HUES64 (cell line): ENCODE measurements around the gene AGMO.
"Not testable (repeated sequence)": the region's sequence is repeated elsewhere in the genome, so short reads cannot be mapped to it uniquely, and the experiment has no call there.

ENCODE experiments used
- H3K27ac ChIP-seq: 2 replicates; pipeline ENCODE4 v1.7.0; 2013; ENCODE audit warnings: low read depth, low read length, inconsistent platforms
- H3K27me3 ChIP-seq: 2 replicates; pipeline ENCODE4 v1.6.1; 2013; ENCODE audit warnings: mild to moderate bottlenecking, low read length; ENCODE audit not compliant: insufficient read depth
- H3K36me3 ChIP-seq: 2 replicates; pipeline ENCODE4 v1.6.1; 2013; ENCODE audit warnings: mild to moderate bottlenecking, low read length; ENCODE audit not compliant: insufficient read depth
- H3K4me1 ChIP-seq: 2 replicates; pipeline ENCODE4 v1.6.1; 2013; ENCODE audit warnings: mild to moderate bottlenecking, low read length, moderate library complexity; ENCODE audit not compliant: insufficient read depth
- H3K4me3 ChIP-seq: 2 replicates; pipeline ENCODE4 v1.5.1; 2013; ENCODE audit warnings: mild to moderate bottlenecking, low read length, moderate library complexity
- H3K9ac ChIP-seq: 2 replicates; pipeline ENCODE4 v1.6.1; 2013; ENCODE audit warnings: mild to moderate bottlenecking, low read depth, low read length
- H3K9me3 ChIP-seq: 2 replicates; pipeline ENCODE4 v1.6.1; 2013; ENCODE audit warnings: low read depth, low read length; ENCODE audit not compliant: insufficient read depth
- WGBS: fragments of 150-250, 120-280 bp; methylation state at CpG from one replicate; pipeline ENCODE4 v1.1.7; 2013; ENCODE audit warnings: missing lambda C conversion rate; 5-methylcytosine and 5-hydroxymethylcytosine counted together

AGMO gene

DNA sequence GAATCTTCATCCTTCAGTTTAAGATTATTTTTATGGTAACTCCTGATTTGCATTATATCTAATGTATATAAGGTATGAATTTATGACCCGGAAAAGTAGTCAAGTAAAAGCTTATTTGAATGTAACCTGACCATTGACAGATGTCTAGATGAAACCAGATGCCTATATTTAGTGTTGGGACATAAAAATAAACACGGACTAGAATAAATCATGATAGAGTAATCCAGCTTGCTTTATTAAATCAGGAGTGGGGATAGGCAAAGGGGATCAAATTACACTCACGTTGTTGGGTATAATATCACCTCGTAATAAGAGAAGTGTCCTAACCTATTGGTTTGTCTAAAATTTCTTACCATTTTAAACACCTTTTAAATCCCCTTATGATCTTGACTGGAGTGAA lies 244.6 kb downstream of the AGMO start:
- Histone ChIP-seq H3K27ac (no peak overlapping the region), H3K4me1 (no peaks in the 10 kb centered on the region), H3K9me3 (no peaks in the 10 kb centered on the region), H3K36me3 (no peaks in the 10 kb centered on the region), H3K27me3 (no peaks in the 10 kb centered on the region), H3K9ac (no peak overlapping the region), H3K4me3 (no peak overlapping the region)
- WGBS = 96% methylated on average over 4 of the region's 4 CpGs

DNA sequence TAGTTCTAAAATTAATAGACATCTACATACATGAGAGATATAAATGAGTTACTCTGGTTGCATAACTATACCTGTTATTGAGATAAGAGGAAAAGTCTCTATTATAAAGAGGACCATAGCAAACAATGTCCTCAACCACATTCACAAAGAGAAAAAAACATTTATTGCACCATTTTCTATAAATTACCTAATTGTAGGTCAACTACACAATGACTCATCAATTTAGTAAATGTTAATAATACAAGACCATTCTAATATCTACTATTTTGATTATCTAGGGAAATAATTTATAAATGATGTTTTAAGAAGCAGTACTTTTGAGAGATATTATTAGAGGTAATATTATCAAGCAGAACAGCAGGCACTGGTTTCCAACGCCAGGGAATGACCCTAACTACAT lies 246.1 kb downstream of the AGMO start:
- WGBS = 100% methylated on average over 1 of the region's 1 CpG
- H3K27me3 ChIP-seq = no peaks in the 10 kb centered on the region

DNA sequence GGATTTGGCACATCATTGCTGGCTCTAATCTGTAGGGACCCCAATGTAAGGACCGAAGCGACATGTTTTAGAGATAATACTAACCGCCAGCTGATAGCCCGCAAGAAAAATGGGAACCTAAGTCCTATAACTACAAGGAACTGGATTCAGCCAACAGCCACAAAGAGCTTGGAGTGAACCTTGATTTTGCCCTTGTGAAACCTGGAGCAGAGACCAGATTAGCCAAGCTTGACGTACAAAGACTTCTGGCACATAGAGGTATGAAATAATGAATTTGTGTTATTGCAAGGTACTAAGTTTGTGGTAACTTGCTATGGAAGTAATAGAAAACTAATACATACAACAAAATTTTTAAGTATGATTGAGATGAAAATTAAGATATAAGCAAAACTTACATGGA lies 246.9 kb downstream of the AGMO start:
- Histone ChIP-seq H3K4me3 (no peak overlapping the region), H3K27me3 (no peaks in the 10 kb centered on the region), H3K9ac (no peak overlapping the region), H3K4me1 (no peaks in the 10 kb centered on the region), H3K27ac (no peak overlapping the region), H3K36me3 (no peaks in the 10 kb centered on the region), H3K9me3 (no peaks in the 10 kb centered on the region)
- WGBS = 95% methylated on average over 5 of the region's 5 CpGs

More for the DNA sequence above, 246.1 kb downstream of the AGMO start:
- H3K27ac ChIP-seq = no peak overlapping the region
- H3K9ac ChIP-seq = no peak overlapping the region
- H3K9me3 ChIP-seq = no peaks in the 10 kb centered on the region
- no peaks in the 10 kb centered on the region for H3K4me1 ChIP-seq
- no peak overlapping the region for H3K4me3 ChIP-seq
- H3K36me3 ChIP-seq = no peaks in the 10 kb centered on the region

DNA sequence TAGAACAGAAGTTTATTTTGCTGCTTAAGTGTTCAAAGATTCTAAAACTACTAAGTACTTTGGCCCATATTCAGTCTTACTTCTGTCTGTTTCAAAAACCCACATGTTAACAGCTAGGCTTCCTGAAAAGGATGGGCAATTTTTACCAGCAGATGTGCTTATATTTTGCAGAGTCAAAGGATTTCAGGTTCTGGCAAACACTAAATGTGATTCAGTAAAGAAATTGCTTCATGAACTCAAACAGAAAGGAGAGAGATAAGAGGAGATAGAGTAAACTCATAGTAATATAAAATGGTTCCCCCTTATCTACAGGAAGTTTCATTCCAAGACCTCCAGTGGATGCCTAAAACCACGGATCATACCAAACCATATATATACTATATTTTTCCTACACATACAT lies 248.5 kb downstream of the AGMO start:
- Histone ChIP-seq H3K36me3 (no peaks in the 10 kb centered on the region), H3K9me3 (no peaks in the 10 kb centered on the region), H3K9ac (no peak overlapping the region), H3K27me3 (no peaks in the 10 kb centered on the region), H3K27ac (no peak overlapping the region), H3K4me1 (no peaks in the 10 kb centered on the region), H3K4me3 (no peak overlapping the region)
- WGBS = no CpG with 5 or more reads among the region's 1 CpG

DNA sequence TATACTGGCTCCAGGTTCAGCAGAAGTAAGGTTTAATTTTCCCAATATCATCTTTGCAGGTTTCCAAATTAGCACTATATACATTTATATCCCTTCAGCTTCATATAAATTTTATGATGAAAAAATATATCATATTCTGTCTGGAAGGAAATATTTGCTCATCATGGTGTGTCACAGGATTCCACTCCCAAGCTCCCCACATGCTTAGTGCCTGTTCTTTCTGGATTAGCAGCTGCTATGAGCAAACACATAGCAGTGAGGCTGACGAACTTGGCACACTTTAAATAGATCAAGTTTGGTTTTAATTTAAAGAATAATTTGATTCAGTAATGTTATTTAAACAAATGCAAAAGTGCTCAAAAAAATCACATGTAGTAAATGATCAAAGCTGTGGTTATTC lies 251.9 kb downstream of the AGMO start:
- Histone ChIP-seq H3K27ac (no peak overlapping the region), H3K9me3 (no peaks in the 10 kb centered on the region), H3K27me3 (no peaks in the 10 kb centered on the region), H3K4me1 (no peaks in the 10 kb centered on the region), H3K36me3 (no peaks in the 10 kb centered on the region), H3K4me3 (no peak overlapping the region), H3K9ac (no peak overlapping the region)
- 100% methylated on average over 1 of the region's 1 CpG for WGBS

DNA sequence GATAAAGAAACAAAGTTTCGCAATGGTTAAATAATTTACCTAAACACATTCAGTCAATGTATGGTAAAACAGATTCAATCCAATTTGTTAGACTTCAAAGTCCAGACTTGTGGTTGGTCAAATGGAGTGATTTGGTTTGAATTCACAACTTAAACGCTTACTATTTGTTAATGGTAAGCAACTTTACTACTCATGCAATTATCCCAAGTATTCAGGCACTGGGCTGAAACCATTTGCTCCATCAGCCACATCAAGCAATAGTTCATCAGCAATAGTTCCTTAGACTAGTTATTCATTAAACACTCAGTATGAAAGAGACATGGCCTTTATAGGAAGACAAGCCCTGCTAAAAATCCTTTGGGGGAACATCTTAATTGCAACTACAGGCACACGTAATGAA lies 253.0 kb downstream of the AGMO start:
- no peaks in the 10 kb centered on the region for H3K4me1 ChIP-seq
- no peaks in the 10 kb centered on the region for H3K9me3 ChIP-seq
- no peaks in the 10 kb centered on the region for H3K27me3 ChIP-seq
- H3K27ac ChIP-seq = no peak overlapping the region
- no peak overlapping the region for H3K9ac ChIP-seq
- no peak overlapping the region for H3K4me3 ChIP-seq
- 99% methylated on average over 2 of the region's 3 CpGs for WGBS
- H3K36me3 ChIP-seq = no peaks in the 10 kb centered on the region

DNA sequence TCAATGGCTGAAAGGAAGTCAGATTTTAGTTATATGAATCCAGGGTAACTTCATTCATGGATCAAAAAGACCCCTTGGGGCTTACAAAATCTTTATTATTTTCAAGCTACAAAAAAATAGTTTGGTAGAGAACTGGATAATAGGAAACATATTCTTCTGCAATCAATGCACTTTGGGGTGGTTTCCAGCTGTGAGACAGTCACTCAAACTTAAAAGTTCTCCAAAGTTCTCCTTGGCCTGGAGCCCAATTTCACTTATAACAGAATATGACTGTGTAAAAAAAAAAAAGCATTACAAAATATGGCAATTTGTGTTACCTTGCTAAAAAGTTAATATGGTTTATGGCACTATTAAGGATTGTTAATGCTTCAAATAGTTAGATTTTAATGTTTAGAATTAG lies 255.5 kb downstream of the AGMO start:
- H3K9me3 ChIP-seq = no peaks in the 10 kb centered on the region
- H3K36me3 ChIP-seq = no peaks in the 10 kb centered on the region
- no peaks in the 10 kb centered on the region for H3K27me3 ChIP-seq
- H3K27ac ChIP-seq = no peak overlapping the region
- H3K4me3 ChIP-seq = no peak overlapping the region
- H3K4me1 ChIP-seq = no peaks in the 10 kb centered on the region
- no peak overlapping the region for H3K9ac ChIP-seq

DNA sequence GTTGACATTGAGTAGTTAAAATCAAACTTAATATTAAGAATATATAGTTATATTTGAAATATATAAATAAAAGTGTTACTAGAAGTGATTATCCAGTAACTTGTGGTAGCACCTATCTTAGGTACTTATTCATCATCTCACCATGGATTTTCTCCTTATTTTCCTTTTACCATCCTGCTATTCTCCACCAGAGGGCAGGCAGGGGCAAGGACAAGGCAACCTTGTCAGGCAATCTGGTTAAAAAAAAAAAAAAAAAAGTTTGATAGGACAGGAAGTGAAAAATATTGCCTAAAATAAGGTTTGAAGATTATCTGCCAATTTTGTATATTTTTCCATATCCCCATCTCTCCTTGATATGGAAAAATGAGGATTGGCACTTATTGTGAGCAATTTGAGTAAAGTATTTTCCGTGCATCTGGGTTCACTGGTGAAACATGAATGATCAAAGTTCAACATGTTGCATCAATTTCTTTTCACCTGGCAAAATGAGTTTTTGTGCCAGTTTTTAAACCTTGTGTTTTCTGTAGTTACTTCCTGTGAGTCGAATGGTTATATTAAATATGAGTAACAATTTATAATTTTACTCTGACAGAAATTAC lies 256.7 kb downstream of the AGMO start:
- H3K4me3 ChIP-seq = no peak overlapping the region
- no peaks in the 10 kb centered on the region for H3K36me3 ChIP-seq
- 95% methylated on average over 1 of the region's 2 CpGs for WGBS
- H3K27ac ChIP-seq = no peak overlapping the region
- no peak overlapping the region for H3K9ac ChIP-seq
- H3K27me3 ChIP-seq = no peaks in the 10 kb centered on the region
- H3K9me3 ChIP-seq = no peaks in the 10 kb centered on the region
- no peaks in the 10 kb centered on the region for H3K4me1 ChIP-seq

DNA sequence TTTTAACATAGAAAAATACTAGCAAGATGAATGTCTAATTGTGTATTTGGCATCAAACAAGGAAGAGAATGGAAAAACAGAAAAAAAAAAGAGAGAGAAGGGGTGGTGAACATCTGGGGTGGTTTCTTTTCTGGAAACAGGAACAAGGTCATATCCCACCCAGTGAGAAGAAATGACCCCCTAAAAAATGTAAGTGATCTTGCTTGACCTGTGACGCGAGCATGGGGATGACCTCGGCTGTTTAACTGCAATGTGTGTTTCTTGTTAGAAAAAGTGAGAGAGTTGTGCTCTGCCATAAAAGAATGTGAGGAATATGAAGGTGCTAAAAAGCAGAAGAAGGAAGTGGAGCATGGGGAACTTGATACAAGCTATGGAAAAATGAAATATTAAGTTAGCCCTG lies 258.5 kb downstream of the AGMO start:
- H3K9me3 ChIP-seq = no peaks in the 10 kb centered on the region
- H3K36me3 ChIP-seq = no peaks in the 10 kb centered on the region
- no peak overlapping the region for H3K9ac ChIP-seq
- no peak overlapping the region for H3K4me3 ChIP-seq
- no peaks in the 10 kb centered on the region for H3K4me1 ChIP-seq
- WGBS = 95% methylated on average over 3 of the region's 3 CpGs
- no peaks in the 10 kb centered on the region for H3K27me3 ChIP-seq
- H3K27ac ChIP-seq = no peak overlapping the region

DNA sequence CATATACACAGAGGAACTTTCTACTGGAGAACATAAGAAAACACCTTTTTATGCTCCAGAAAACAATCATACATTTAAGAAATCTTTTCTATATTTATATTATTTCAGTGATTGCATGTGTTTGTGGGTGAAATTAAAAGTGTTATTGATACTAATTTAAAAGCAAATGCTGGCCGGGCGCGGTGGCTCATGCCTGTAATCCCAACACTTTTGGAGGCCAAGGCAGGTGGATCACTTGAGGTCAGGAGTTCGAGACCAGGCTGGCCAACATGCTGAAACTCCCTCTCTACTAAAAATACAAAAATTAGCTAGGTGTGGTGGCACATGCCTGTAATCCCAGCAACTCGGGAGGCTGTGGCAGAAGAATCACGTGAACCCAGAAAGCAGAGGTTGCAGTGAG lies 260.8 kb downstream of the AGMO start:
- H3K9ac ChIP-seq, H3K27me3 ChIP-seq, H3K9me3 ChIP-seq, H3K27ac ChIP-seq, H3K4me1 ChIP-seq, H3K36me3 ChIP-seq, H3K4me3 ChIP-seq: not testable (repeated sequence)
- WGBS = 97% methylated on average over 6 of the region's 6 CpGs

DNA sequence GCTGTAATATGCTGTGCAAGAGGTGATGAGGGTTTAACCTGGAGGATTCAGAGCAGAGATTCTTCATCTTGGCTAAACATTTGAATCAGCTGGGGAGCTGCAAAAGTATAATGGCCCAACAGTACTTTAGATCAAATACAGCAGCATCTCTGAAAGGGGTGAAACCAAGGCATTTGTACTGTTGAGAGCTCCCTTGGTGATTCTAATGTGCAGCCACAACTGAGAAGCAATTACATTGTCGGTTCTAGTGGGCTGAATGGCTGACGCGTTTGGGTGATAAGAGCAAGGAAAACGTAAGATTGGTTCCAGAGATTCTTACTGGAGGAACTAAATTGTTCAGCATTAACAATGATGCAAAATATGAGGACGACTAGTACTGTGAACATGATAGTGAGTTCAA lies 269.7 kb downstream of the AGMO start:
- Histone ChIP-seq H3K9me3 (no peaks in the 10 kb centered on the region), H3K4me1 (no peaks in the 10 kb centered on the region), H3K27me3 (no peaks in the 10 kb centered on the region), H3K36me3 (no peaks in the 10 kb centered on the region), H3K4me3 (no peak overlapping the region), H3K9ac (no peak overlapping the region), H3K27ac (no peak overlapping the region)
- WGBS = 89% methylated on average over 5 of the region's 5 CpGs

DNA sequence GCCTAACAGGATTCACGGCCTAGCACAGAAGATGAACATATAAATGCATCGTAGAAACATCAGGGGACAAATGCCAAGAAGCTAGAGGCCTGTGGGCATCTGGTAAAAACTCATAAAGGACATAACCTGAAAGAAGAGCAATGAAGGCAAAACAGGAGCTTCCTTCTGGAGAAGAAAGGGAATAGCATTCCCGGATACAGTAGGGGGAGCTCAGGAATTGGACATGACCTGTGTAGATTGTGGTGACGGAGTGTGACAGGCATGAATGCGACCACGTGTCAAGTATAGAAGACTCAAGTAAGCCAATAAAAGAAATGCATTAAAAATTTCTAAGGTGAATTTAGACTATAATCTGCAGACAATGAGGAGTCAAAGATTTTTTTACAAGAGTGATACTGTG lies 270.1 kb downstream of the AGMO start:
- Histone ChIP-seq H3K36me3 (no peaks in the 10 kb centered on the region), H3K27ac (no peak overlapping the region), H3K4me3 (no peak overlapping the region), H3K4me1 (no peaks in the 10 kb centered on the region), H3K27me3 (no peaks in the 10 kb centered on the region), H3K9me3 (no peaks in the 10 kb centered on the region), H3K9ac (no peak overlapping the region)
- WGBS = 79% methylated on average over 6 of the region's 6 CpGs
